GM18520 (cell line): ENCODE results near the gene DOCK8.

Experiments used
- ATAC-seq: cut with Tn5 transposase; IDR thresholded peaks from one replicate; pipeline ENCODE4 v1.9.1; 2021; ENCODE audit not compliant: unreplicated experiment

The DOCK8 gene

GRCh38 chr9:488448-488847 is 273.8 kb downstream of the DOCK8 start:
- no peak for ATAC-seq

- ATAC-seq = no peak
Observed at GRCh38 chr9:489198-490197, 274.8 kb downstream of the DOCK8 start.

GRCh38 chr9:494764-495163 is 280.1 kb downstream of the DOCK8 start:
- ATAC-seq = no peak

GRCh38 chr9:495739-496138 is 281.1 kb downstream of the DOCK8 start:
- ATAC-seq = no peak

GRCh38 chr9:503326-503725 is 288.7 kb downstream of the DOCK8 start:
- no peak for ATAC-seq

GRCh38 chr9:503881-504852 is 289.5 kb downstream of the DOCK8 start, which contains the start of gene KANK1:
KANK1 (plus strand) TSS chr9:504695.
- ATAC-seq = peak; percentile 83

- ATAC-seq = no peak
Observed at GRCh38 chr9:504921-505740, 290.5 kb downstream of the DOCK8 start.

GRCh38 chr9:505741-506059 is 291.0 kb downstream of the DOCK8 start:
- no peak for ATAC-seq

GRCh38 chr9:506281-506680 is 291.6 kb downstream of the DOCK8 start:
- ATAC-seq = no peak

GRCh38 chr9:511861-512260 is 297.2 kb downstream of the DOCK8 start:
- ATAC-seq = no peak

GRCh38 chr9:512555-513272 is 298.0 kb downstream of the DOCK8 start:
- no peak for ATAC-seq
